Suprapubic skin (tissue), 4 donors: ENCODE data around the gene LCE1B. TPM values are rescaled to one million over a fixed set of nuclear protein-coding genes. Genes with fewer than 3 reads are reported as not detected.

Experiments
- DNase-seq, 2 donors: peaks; one replicate each; pipeline ENCODE4 v3.0.0-alpha.2; 2019; ENCODE audit warnings: low spot score in 2 of 2
- H3K27ac ChIP-seq: fragments of 200-600 bp; sonication (generic); one replicate; pipeline ENCODE4 v1.5.1; 2019
- H3K27me3 ChIP-seq: fragments of 200-600 bp; sonication (generic); one replicate; pipeline ENCODE4 v1.5.1; 2019
- H3K36me3 ChIP-seq: fragments of 200-600 bp; sonication (generic); one replicate; pipeline ENCODE4 v1.5.1; 2019
- H3K4me1 ChIP-seq: fragments of 200-600 bp; sonication (generic); one replicate; pipeline ENCODE4 v1.5.1; 2019
- H3K4me3 ChIP-seq: fragments of 200-600 bp; sonication (generic); one replicate; pipeline ENCODE4 v1.5.1; 2019; ENCODE audit warnings: mild to moderate bottlenecking
- H3K9me3 ChIP-seq: fragments of 200-600 bp; sonication (generic); one replicate; pipeline ENCODE4 v1.5.1; 2019
- CTCF ChIP-seq, 2 donors: fragments of 200-600 bp in 1 of 2; fragments of 450-650 bp in 1 of 2; sonication (generic) in 1 of 2; IDR thresholded peaks; one replicate each; pipeline ENCODE4 v1.5.1; 2016 to 2019; ENCODE audit warnings: antibody characterized with exemption in 2 of 2, mild to moderate bottlenecking in 1 of 2, moderate library complexity in 1 of 2
- EP300 ChIP-seq: sonication (generic); formaldehyde crosslinking; IDR thresholded peaks from one replicate; pipeline ENCODE4 v1.6.1; 2017; ENCODE audit warnings: antibody characterized with exemption
- POLR2A ChIP-seq, 2 donors: fragments of 450-650 bp; IDR thresholded peaks; one replicate each; pipeline ENCODE4 v1.6.1; 2017; ENCODE audit warnings: antibody characterized with exemption in 2 of 2, mild to moderate bottlenecking in 2 of 2, moderate library complexity in 2 of 2
- POLR2AphosphoS5 ChIP-seq, 3 donors: sonication (generic); formaldehyde crosslinking; IDR thresholded peaks; one replicate each; pipeline ENCODE4 v1.6.1; 2017; ENCODE audit warnings: antibody characterized with exemption in 3 of 3
- WGBS: methylation state at CpG from one replicate; pipeline ENCODE4 v1.1.5; 2018; 5-methylcytosine and 5-hydroxymethylcytosine counted together
- total RNA-seq, 4 donors: library from RNA; depleted of rRNA; stranded (reverse); fragments of >200 nt; gene quantifications; one replicate each; pipeline ENCODE4 v1.1.0, GENCODE V29; 2016

The LCE1B gene
- total RNA-seq, 4 donors from 2014 or later, result 29.6 to 197 (median 166) TPM

GRCh38 chr1:152777510-152778137 lies 34.1 kb upstream of the LCE1B start:
- H3K4me3 ChIP-seq, result no peak overlapping the region
- no peaks in the 10 kb centered on the region for H3K4me1 ChIP-seq
- H3K27me3 ChIP-seq, result no peaks in the 10 kb centered on the region
- H3K9me3 ChIP-seq, result no peaks in the 10 kb centered on the region
- no peak for DNase-seq
- H3K36me3 ChIP-seq, result no peaks in the 10 kb centered on the region
- TF ChIP-seq POLR2AphosphoS5 (IDR thresholded peaks at IDR 0.05), result no peak
- no peak for TF ChIP-seq CTCF (IDR thresholded peaks at IDR 0.05)
- no peak for TF ChIP-seq POLR2A (IDR thresholded peaks at IDR 0.05)
- TF ChIP-seq EP300, result no peak
- 56% methylated on average over 4 of the region's 4 CpGs for WGBS
- H3K27ac ChIP-seq, result no peak overlapping the region

- DNase-seq, result no peak
- TF ChIP-seq POLR2AphosphoS5 (IDR thresholded peaks at IDR 0.05) (no peak), CTCF (IDR thresholded peaks at IDR 0.05) (no peak), POLR2A (IDR thresholded peaks at IDR 0.05) (no peak), EP300 (no peak)
- H3K4me3 ChIP-seq, result no peak overlapping the region
- WGBS, result 78% methylated on average over 2 of the region's 2 CpGs
- no peaks in the 10 kb centered on the region for H3K27me3 ChIP-seq
- no peak overlapping the region for H3K27ac ChIP-seq
- H3K4me1 ChIP-seq, result no peaks in the 10 kb centered on the region
- no peaks in the 10 kb centered on the region for H3K36me3 ChIP-seq
- no peaks in the 10 kb centered on the region for H3K9me3 ChIP-seq
Observed at GRCh38 chr1:152783095-152783494, 28.7 kb upstream of the LCE1B start.

- DNase-seq, result no peak
- 53% methylated on average over 2 of the region's 2 CpGs for WGBS
- H3K27me3 ChIP-seq, result no peaks in the 10 kb centered on the region
- H3K27ac ChIP-seq, result no peak within 1 kb of the TSS
- H3K4me1 ChIP-seq, result no peaks in the 10 kb centered on the region
- H3K36me3 ChIP-seq, result no peaks in the 10 kb centered on the region
- no peak within 1 kb of the TSS for H3K4me3 ChIP-seq
- TF ChIP-seq CTCF (IDR thresholded peaks at IDR 0.05) (no peak), POLR2A (IDR thresholded peaks at IDR 0.05) (no peak), EP300 (no peak), POLR2AphosphoS5 (IDR thresholded peaks at IDR 0.05) (no peak)
- H3K9me3 ChIP-seq, result no peaks in the 10 kb centered on the region
Observed at GRCh38 chr1:152786077-152786476, 25.7 kb upstream of the LCE1B start, which contains the start of gene LCE1E. LCE1E (plus strand) TSS chr1:152786257; CDS start chr1:152787300, 1,043 bp downstream.

GRCh38 chr1:152795686-152796085 lies 16.1 kb upstream of the LCE1B start:
- Histone ChIP-seq H3K27me3 (no peaks in the 10 kb centered on the region), H3K4me3 (no peak overlapping the region), H3K4me1 (no peaks in the 10 kb centered on the region), H3K9me3 (no peaks in the 10 kb centered on the region), H3K27ac (no peak overlapping the region), H3K36me3 (no peaks in the 10 kb centered on the region)
- WGBS, result 67% methylated on average over 4 of the region's 4 CpGs
- no peak for DNase-seq
- no peak for TF ChIP-seq POLR2A (IDR thresholded peaks at IDR 0.05)
- TF ChIP-seq CTCF (IDR thresholded peaks at IDR 0.05), result no peak
- TF ChIP-seq POLR2AphosphoS5 (IDR thresholded peaks at IDR 0.05), result no peak
- TF ChIP-seq EP300, result no peak

- DNase-seq, result no peak
- H3K4me1 ChIP-seq, result no peaks in the 10 kb centered on the region
- 56% methylated on average over 3 of the region's 3 CpGs for WGBS
- no peak for TF ChIP-seq EP300
- TF ChIP-seq CTCF (IDR thresholded peaks at IDR 0.05), result no peak
- no peak for TF ChIP-seq POLR2AphosphoS5 (IDR thresholded peaks at IDR 0.05)
- no peak for TF ChIP-seq POLR2A (IDR thresholded peaks at IDR 0.05)
- no peak within 1 kb of the TSS for H3K4me3 ChIP-seq
- no peak within 1 kb of the TSS for H3K27ac ChIP-seq
- no peaks in the 10 kb centered on the region for H3K27me3 ChIP-seq
- H3K36me3 ChIP-seq, result no peaks in the 10 kb centered on the region
- H3K9me3 ChIP-seq, result no peaks in the 10 kb centered on the region
Observed at GRCh38 chr1:152796421-152796820, 15.3 kb upstream of the LCE1B start, which contains the start of gene LCE1D. LCE1D (plus strand) TSS chr1:152796721; CDS start chr1:152797795, 1,074 bp downstream.
